SKM-1 (cell line): ENCODE results near the gene OSBPL5.

ENCODE experiments used
- DNase-seq: peaks from one replicate; lab custom pipeline; 2025; ENCODE audit not compliant: unreplicated experiment; lab: John Stamatoyannopoulos, UW

Gene OSBPL5

DNA sequence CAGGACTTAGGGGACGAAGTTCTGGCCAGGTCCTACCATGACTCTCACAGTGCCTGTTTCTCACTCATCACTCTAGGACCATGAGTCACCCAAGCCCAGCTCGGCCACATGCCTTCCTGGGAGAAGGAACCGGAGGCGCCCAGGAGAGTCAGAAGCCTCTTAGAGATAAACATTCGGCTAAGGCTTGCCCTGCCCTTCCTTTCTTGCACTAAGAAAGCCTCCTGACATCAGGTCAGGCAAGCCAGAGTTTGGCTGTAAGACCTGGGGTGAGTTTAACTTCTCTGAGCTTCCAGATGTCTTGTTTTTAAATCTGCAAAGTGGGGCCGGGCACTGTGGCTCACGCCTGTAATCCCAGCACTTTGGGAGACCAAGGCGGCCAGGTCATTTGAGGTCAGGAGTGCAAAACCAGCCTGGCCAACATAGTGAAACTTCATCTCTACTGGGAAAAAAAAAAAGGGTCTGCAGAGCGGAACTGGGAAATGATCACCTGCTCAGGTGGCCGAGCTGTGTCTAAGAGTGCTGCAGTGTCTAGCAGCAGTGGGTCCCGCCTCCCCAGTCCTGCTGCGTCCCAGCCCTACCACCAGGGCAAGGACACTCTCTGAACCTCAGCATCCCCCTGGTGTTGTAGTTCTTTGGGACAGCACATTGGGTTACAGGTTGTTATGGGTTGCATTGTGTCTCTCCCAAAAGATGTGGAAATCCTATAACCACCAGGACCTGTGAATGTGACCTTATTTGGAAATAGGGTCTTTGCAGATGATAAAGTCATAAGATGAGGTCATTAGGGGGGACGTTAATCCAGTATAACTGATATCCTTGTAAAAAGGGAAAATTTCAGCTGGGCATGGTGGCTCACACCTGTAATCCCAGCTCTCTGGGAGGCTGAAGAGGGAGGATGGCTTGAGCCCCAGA, 106.1 kb downstream of the OSBPL5 start:
- no peak for DNase-seq

DNA sequence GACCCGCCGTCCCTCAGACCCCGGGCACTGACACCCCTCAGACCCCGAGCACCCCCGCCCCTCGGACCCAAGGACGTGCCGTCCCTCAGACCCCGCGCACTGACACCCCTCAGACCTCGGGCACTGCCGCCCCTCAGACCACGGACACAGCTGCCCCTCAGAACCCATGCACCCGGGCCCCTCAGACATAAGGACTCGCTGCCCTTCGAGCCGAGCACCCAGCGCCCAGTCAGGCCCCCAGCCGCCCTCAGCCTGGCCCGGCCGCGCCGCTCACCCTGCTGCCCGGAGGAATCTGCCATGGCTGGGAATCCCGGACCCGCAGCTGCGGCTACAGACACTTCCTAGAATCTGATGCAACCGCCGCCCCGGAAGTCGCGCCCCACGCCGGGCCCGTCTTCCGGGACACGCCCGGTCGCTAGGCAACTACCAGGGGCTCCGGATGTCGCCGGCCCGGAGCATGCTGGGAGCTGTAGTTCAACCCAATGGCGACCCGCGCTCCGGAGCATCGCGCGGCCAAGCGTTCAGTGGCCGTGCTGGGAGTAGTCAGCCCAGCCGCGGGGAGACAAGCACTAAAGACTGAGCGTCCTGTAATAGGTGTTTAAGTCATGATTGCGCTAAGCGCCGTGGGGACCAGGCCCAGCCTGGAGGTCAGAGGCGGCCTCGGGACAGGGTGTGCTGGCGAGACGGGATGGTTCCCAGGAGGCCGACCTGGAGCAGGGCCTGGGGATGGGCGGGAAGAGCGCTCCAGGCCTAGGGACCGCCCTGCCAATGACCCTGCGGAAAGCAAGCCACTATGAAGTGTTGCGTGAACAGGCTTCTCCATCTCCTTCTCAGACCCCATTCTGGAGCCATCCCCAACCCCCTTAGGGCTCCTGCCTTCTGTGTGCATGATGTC, 107.8 kb downstream of the OSBPL5 start, which contains the start of gene CARS1:
CARS1 (minus strand) TSS at position 355 of the 895 bp plus-strand sequence; CDS start at position 299, 56 bp downstream.
- DNase-seq: peak; percentile 84

GRCh38 chr11:3056296-3057068, 108.6 kb downstream of the OSBPL5 start:
- DNase-seq: no peak

- no peak for DNase-seq
Observed at GRCh38 chr11:3055891-3056290, 109.2 kb downstream of the OSBPL5 start.

GRCh38 chr11:3052567-3052966, 112.5 kb downstream of the OSBPL5 start:
- no peak for DNase-seq

GRCh38 chr11:3052109-3052479, 113.0 kb downstream of the OSBPL5 start:
- DNase-seq: no peak

DNA sequence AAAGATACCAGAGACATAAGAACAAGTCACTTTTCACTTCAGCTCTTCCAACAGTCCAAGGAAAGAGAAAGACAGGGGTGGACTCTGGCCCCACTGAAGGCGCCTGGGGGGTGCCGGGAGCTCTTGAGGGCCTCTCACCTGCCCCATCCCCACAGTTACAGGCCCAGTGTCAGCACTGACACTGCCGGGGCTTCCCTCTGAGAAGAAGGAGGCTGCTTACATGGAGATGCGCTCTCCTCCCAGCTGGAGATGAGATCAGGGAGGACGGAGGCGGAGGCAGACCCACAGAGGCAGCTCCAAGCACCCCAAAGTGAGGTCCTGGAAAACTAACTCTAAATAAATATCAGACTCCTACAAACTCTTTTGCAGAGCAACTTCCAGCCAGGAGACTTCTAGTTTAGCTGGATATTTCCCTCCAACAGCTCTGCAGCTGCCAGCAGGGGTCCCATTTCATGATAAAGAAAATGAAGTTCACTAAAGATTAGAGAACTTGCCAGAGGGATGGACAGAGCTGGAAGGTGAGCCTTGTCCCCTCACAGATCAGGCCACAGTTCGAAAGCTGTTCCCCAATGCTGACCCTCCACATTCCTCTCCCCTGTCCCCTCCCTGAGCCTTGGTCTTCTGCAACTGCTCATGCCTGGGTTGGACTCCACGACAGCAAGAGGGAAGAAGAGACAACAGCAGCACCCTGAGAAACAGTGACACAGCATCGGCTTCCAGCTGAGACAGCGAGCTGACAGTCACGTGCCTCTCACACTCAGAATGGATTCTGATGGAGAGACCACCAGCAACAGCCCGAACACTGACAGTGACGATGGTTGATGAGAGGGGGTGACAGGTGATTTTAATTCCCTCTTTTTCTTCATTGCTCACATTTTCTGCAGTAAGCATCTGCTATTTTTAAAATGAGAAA, 113.7 kb downstream of the OSBPL5 start:
- DNase-seq: no peak

- DNase-seq: no peak
Observed at GRCh38 chr11:3050386-3051195, 114.5 kb downstream of the OSBPL5 start.

- peak; percentile 44 for DNase-seq
Observed at GRCh38 chr11:3049430-3050243, 115.5 kb downstream of the OSBPL5 start.

- no peak for DNase-seq
Observed at GRCh38 chr11:3047637-3048036, 117.5 kb downstream of the OSBPL5 start.

- DNase-seq: no peak
Observed at GRCh38 chr11:3046641-3047040, 118.5 kb downstream of the OSBPL5 start.

DNA sequence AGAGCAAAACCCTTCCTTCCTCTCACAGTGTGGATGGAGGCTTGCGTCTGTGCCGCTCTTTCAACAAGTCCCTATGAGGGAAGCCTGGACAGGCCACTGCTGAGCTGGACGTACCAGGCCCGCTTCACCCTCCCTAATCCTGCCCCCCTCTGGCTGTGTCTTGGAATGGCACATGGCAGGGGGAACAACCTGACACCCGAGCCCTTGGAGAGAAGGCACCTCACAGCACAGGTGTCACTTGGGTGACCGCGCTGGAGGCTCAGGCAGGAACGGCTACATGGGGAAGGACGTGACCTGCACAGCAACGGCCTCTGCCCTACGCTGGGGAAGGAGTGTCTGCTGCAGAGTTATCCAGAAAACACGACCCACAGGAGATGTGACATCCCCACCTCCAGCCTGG, 118.9 kb downstream of the OSBPL5 start:
- no peak for DNase-seq

- DNase-seq: no peak
Observed at GRCh38 chr11:3044915-3045314, 120.2 kb downstream of the OSBPL5 start.

DNA sequence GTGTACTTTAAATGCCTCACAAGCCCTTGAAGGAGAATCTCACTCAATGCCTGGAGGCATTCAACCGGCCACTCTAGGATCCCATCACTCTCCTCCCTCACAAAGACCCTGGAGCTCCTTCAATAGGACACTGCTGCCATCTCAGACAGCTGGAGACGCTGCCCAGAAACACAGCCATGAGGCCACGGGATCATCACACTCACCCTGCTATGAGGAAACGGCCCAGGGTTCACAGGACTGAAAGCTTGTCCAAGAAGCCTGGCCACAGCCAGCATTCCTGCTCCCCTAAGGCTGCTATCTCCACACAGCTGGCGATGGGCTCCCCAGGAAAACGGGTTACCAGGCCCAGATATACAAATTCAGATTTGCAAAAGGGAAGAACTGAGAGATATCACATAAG, 121.1 kb downstream of the OSBPL5 start:
- DNase-seq: no peak

GRCh38 chr11:3043315-3043871, 121.7 kb downstream of the OSBPL5 start:
- no peak for DNase-seq

- DNase-seq: no peak
Observed at GRCh38 chr11:3042496-3043314, 122.4 kb downstream of the OSBPL5 start.
